Measurements from ENCODE around the gene SNX15. TPM values are rescaled to one million over a fixed set of nuclear protein-coding genes. Genes with fewer than 3 reads are reported as not detected.

Gene SNX15
- total RNA-seq, 3 donors from 2014 or later, result 11.5 to 13.5 (median 12.5) TPM

- no peak for ATAC-seq
- Mint-ChIP-seq H3K9me3 (no peaks in the 10 kb centered on the region), H3K4me1 (ENCODE audit: low read depth) (peaks cover 13% of the 10 kb centered on the region), H3K4me3 (no peak overlapping the region), H3K36me3 (ENCODE audit: insufficient read depth) (no peaks in the 10 kb centered on the region), H3K27me3 (ENCODE audit: low read depth) (peaks cover 3% of the 10 kb centered on the region)
- no peak for DNase-seq
Measured at GRCh38 chr11:65057526-65057925, 30.3 kb downstream of the SNX15 start.

GRCh38 chr11:65058012-65058411, 30.8 kb downstream of the SNX15 start:
- no peak for ATAC-seq
- no peaks in the 10 kb centered on the region for H3K9me3 Mint-ChIP-seq
- no peak for DNase-seq
- no peak overlapping the region for H3K4me3 Mint-ChIP-seq
- H3K4me1 Mint-ChIP-seq (ENCODE audit: low read depth), result peaks cover 13% of the 10 kb centered on the region
- no peaks in the 10 kb centered on the region for H3K36me3 Mint-ChIP-seq (ENCODE audit: insufficient read depth)
- H3K27me3 Mint-ChIP-seq (ENCODE audit: low read depth), result peaks cover 3% of the 10 kb centered on the region

- H3K4me1 Mint-ChIP-seq (ENCODE audit: low read depth), result peaks cover 10% of the 10 kb centered on the region
- DNase-seq, result no peak
- no peak for ATAC-seq
- no peaks in the 10 kb centered on the region for H3K36me3 Mint-ChIP-seq (ENCODE audit: insufficient read depth)
- H3K4me3 Mint-ChIP-seq, result no peak within 1 kb of the TSS
- H3K9me3 Mint-ChIP-seq, result no peaks in the 10 kb centered on the region
- peaks cover 3% of the 10 kb centered on the region for H3K27me3 Mint-ChIP-seq (ENCODE audit: low read depth)
Measured at GRCh38 chr11:65058419-65059054, 31.3 kb downstream of the SNX15 start, which contains the start of gene NAALADL1. TSS of gene NAALADL1 (minus strand) at chr11:65058553. CDS start at chr11:65058521, 32 bp downstream.

GRCh38 chr11:65059523-65059922, 32.3 kb downstream of the SNX15 start:
- Mint-ChIP-seq H3K27me3 (ENCODE audit: low read depth) (peaks cover 3% of the 10 kb centered on the region), H3K9me3 (no peaks in the 10 kb centered on the region), H3K36me3 (ENCODE audit: insufficient read depth) (no peaks in the 10 kb centered on the region), H3K4me3 (no peak overlapping the region), H3K4me1 (ENCODE audit: low read depth) (peaks cover under 1% of the 10 kb centered on the region)
- ATAC-seq (no peak), DNase-seq (no peak)

- Mint-ChIP-seq H3K36me3 (ENCODE audit: insufficient read depth) (no peaks in the 10 kb centered on the region), H3K4me1 (ENCODE audit: low read depth) (no peaks in the 10 kb centered on the region), H3K4me3 (no peak overlapping the region), H3K9me3 (no peaks in the 10 kb centered on the region), H3K27me3 (ENCODE audit: low read depth) (peaks cover 3% of the 10 kb centered on the region)
- ATAC-seq (no peak), DNase-seq (no peak)
Measured at GRCh38 chr11:65059959-65060824, 33.0 kb downstream of the SNX15 start.

GRCh38 chr11:65060913-65061408, 33.7 kb downstream of the SNX15 start:
- Mint-ChIP-seq H3K4me1 (ENCODE audit: low read depth) (no peaks in the 10 kb centered on the region), H3K27me3 (ENCODE audit: low read depth) (peaks cover 3% of the 10 kb centered on the region), H3K4me3 (no peak overlapping the region), H3K9me3 (no peaks in the 10 kb centered on the region), H3K36me3 (ENCODE audit: insufficient read depth) (no peaks in the 10 kb centered on the region)
- DNase-seq (no peak), ATAC-seq (no peak)

GRCh38 chr11:65063532-65063931, 36.3 kb downstream of the SNX15 start:
- DNase-seq (no peak), ATAC-seq (peak in 1 of 2 donors; percentile 38)
- no peaks in the 10 kb centered on the region for H3K9me3 Mint-ChIP-seq
- H3K36me3 Mint-ChIP-seq (ENCODE audit: insufficient read depth), result no peaks in the 10 kb centered on the region
- peaks cover 3% of the 10 kb centered on the region for H3K27me3 Mint-ChIP-seq (ENCODE audit: low read depth)
- no peaks in the 10 kb centered on the region for H3K4me1 Mint-ChIP-seq (ENCODE audit: low read depth)
- no peak overlapping the region for H3K4me3 Mint-ChIP-seq

GRCh38 chr11:65064847-65065240, 37.6 kb downstream of the SNX15 start:
- H3K36me3 Mint-ChIP-seq (ENCODE audit: insufficient read depth), result no peaks in the 10 kb centered on the region
- peaks cover 3% of the 10 kb centered on the region for H3K27me3 Mint-ChIP-seq (ENCODE audit: low read depth)
- DNase-seq, result no peak
- H3K4me3 Mint-ChIP-seq, result no peak overlapping the region
- H3K4me1 Mint-ChIP-seq (ENCODE audit: low read depth), result no peaks in the 10 kb centered on the region
- ATAC-seq, result no peak
- H3K9me3 Mint-ChIP-seq, result no peaks in the 10 kb centered on the region

GRCh38 chr11:65065851-65066250, 38.6 kb downstream of the SNX15 start:
- Mint-ChIP-seq H3K9me3 (no peaks in the 10 kb centered on the region), H3K4me1 (ENCODE audit: low read depth) (no peaks in the 10 kb centered on the region), H3K27me3 (ENCODE audit: low read depth) (peaks cover 3% of the 10 kb centered on the region), H3K4me3 (no peak overlapping the region), H3K36me3 (ENCODE audit: insufficient read depth) (no peaks in the 10 kb centered on the region)
- DNase-seq, result no peak
- ATAC-seq, result no peak

- H3K9me3 Mint-ChIP-seq, result no peaks in the 10 kb centered on the region
- DNase-seq (no peak), ATAC-seq (no peak)
- H3K36me3 Mint-ChIP-seq (ENCODE audit: insufficient read depth), result no peaks in the 10 kb centered on the region
- H3K4me1 Mint-ChIP-seq (ENCODE audit: low read depth), result no peaks in the 10 kb centered on the region
- peaks cover 3% of the 10 kb centered on the region for H3K27me3 Mint-ChIP-seq (ENCODE audit: low read depth)
- H3K4me3 Mint-ChIP-seq, result no peak overlapping the region
Measured at GRCh38 chr11:65066315-65066714, 39.1 kb downstream of the SNX15 start.

- ATAC-seq (no peak), DNase-seq (no peak)
- Mint-ChIP-seq H3K9me3 (no peaks in the 10 kb centered on the region), H3K4me3 (no peak overlapping the region), H3K36me3 (ENCODE audit: insufficient read depth) (no peaks in the 10 kb centered on the region), H3K27me3 (ENCODE audit: low read depth) (peaks cover 3% of the 10 kb centered on the region), H3K4me1 (ENCODE audit: low read depth) (no peaks in the 10 kb centered on the region)
Measured at GRCh38 chr11:65066805-65067291, 39.6 kb downstream of the SNX15 start.

GRCh38 chr11:65067446-65067845, 40.2 kb downstream of the SNX15 start:
- no peak for DNase-seq
- Mint-ChIP-seq H3K4me3 (no peak overlapping the region), H3K9me3 (no peaks in the 10 kb centered on the region), H3K36me3 (ENCODE audit: insufficient read depth) (no peaks in the 10 kb centered on the region), H3K4me1 (ENCODE audit: low read depth) (no peaks in the 10 kb centered on the region), H3K27me3 (ENCODE audit: low read depth) (no peaks in the 10 kb centered on the region)
- no peak for ATAC-seq

GRCh38 chr11:65069217-65069616, 42.0 kb downstream of the SNX15 start:
- H3K27me3 Mint-ChIP-seq (ENCODE audit: low read depth), result no peaks in the 10 kb centered on the region
- H3K4me3 Mint-ChIP-seq, result no peak overlapping the region
- DNase-seq, result no peak
- no peaks in the 10 kb centered on the region for H3K4me1 Mint-ChIP-seq (ENCODE audit: low read depth)
- H3K9me3 Mint-ChIP-seq, result no peaks in the 10 kb centered on the region
- no peak for ATAC-seq
- H3K36me3 Mint-ChIP-seq (ENCODE audit: insufficient read depth), result no peaks in the 10 kb centered on the region

GRCh38 chr11:65071907-65072630, 44.8 kb downstream of the SNX15 start:
- Mint-ChIP-seq H3K4me1 (ENCODE audit: low read depth) (no peaks in the 10 kb centered on the region), H3K27me3 (ENCODE audit: low read depth) (no peaks in the 10 kb centered on the region), H3K4me3 (no peak overlapping the region), H3K9me3 (no peaks in the 10 kb centered on the region), H3K36me3 (ENCODE audit: insufficient read depth) (no peaks in the 10 kb centered on the region)
- DNase-seq (no peak), ATAC-seq (no peak)
